Mammary epithelial cell (primary cell): ENCODE data around the gene SLC28A1.

Experiments used
- EZH2 ChIP-seq: IDR thresholded peaks from 2 replicates; pipeline ENCODE4 v1.6.1; 2012; ENCODE audit warnings: low read length, inconsistent platforms, borderline replicate concordance
- TF ChIP-seq, protein P1 (sequence below), 2 donors: IDR thresholded peaks in 1 of 2; conservative IDR thresholded peaks in 1 of 2; 2 replicates each; pipeline ENCODE4 v1.5.1; 2011 to 2012; ENCODE audit warnings: inconsistent platforms in 2 of 2, low read length in 2 of 2, mild to moderate bottlenecking in 2 of 2, control low read depth in 1 of 2, low read depth in 1 of 2; ENCODE audit not compliant: insufficient read depth in 1 of 2; ENCODE audit errors: extremely low read depth in 1 of 2

DNA sequence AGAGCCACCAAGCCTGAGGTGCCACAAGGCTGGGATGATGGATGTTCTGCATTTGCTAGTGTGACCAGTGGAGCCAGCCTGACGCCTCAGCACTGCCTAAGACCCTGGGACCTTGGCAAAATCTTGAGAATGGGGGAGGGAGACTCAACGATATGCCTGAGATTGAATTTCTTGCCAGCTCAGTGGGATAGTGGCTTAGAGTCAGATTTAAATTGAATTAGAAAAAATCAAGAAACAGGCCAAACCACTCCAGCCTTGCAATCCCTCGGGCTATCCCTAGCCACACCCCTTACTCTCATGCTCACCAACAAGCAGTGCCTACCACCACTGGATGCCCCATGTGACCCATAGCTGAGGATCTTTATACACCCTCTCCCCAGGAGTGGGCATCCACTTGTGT is 78.5 kb downstream of the SLC28A1 start:
- TF ChIP-seq, protein P1, sequence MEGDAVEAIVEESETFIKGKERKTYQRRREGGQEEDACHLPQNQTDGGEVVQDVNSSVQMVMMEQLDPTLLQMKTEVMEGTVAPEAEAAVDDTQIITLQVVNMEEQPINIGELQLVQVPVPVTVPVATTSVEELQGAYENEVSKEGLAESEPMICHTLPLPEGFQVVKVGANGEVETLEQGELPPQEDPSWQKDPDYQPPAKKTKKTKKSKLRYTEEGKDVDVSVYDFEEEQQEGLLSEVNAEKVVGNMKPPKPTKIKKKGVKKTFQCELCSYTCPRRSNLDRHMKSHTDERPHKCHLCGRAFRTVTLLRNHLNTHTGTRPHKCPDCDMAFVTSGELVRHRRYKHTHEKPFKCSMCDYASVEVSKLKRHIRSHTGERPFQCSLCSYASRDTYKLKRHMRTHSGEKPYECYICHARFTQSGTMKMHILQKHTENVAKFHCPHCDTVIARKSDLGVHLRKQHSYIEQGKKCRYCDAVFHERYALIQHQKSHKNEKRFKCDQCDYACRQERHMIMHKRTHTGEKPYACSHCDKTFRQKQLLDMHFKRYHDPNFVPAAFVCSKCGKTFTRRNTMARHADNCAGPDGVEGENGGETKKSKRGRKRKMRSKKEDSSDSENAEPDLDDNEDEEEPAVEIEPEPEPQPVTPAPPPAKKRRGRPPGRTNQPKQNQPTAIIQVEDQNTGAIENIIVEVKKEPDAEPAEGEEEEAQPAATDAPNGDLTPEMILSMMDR (conservative IDR thresholded peaks at IDR 0.05 in 1 of 2, IDR thresholded peaks at IDR 0.05 in 1 of 2; ENCODE audit: extremely low read depth in 1 of 2, insufficient read depth in 1 of 2, low read depth in 1 of 2, low read length in 2 of 2): no peak
- no peak for TF ChIP-seq EZH2
